Left lung (tissue), 10 donors: ENCODE data around the gene XXYLT1. TPM values are rescaled to one million over a fixed set of nuclear protein-coding genes. Genes with fewer than 3 reads are reported as not detected.

Source experiments
- ATAC-seq: fragments of 200-7000 bp; cut with Tn5 transposase; one replicate; pipeline ENCODE4 v1.9.1; 2020; ENCODE audit warnings: moderate library complexity
- DNase-seq, 4 donors: peaks; one replicate each; pipeline ENCODE4 v3.0.0-alpha.2; 2013 to 2020
- H3K27ac ChIP-seq, 2 donors: fragments of 200-600 bp; sonication (generic) in 1 of 2; one replicate each; pipeline versions ENCODE4 v1.5.0 to v1.8.0; 2020 to 2021
- H3K27me3 ChIP-seq, 2 donors: fragments of 200-600 bp; sonication (generic) in 1 of 2; one replicate each; pipeline versions ENCODE4 v1.5.0 to v1.8.0; 2020 to 2021
- H3K36me3 ChIP-seq, 2 donors: fragments of 200-600 bp; sonication (generic) in 1 of 2; one replicate each; pipeline versions ENCODE4 v1.5.0 to v1.8.0; 2020 to 2021
- H3K4me1 ChIP-seq, 2 donors: fragments of 200-600 bp; one replicate each; pipeline ENCODE4 v1.8.0; 2021
- H3K4me3 ChIP-seq, 2 donors: fragments of 200-600 bp; sonication (generic) in 1 of 2; one replicate each; pipeline versions ENCODE4 v1.5.0 to v1.8.0; 2020 to 2021; ENCODE audit warnings: mild to moderate bottlenecking in 1 of 2
- H3K9me3 ChIP-seq, 2 donors: fragments of 200-600 bp; sonication (generic) in 1 of 2; one replicate each; pipeline versions ENCODE4 v1.5.0 to v1.8.0; 2020 to 2021
- CTCF ChIP-seq, 2 donors: fragments of 200-600 bp; sonication (generic) in 1 of 2; IDR thresholded peaks; one replicate each; pipeline versions ENCODE4 v1.5.0 to v1.8.0; 2021; ENCODE audit warnings: antibody characterized with exemption in 2 of 2
- intact Hi-C, 2 donors: fragments of 100-400 bp; cut with DNase I; formaldehyde crosslinking; loops; one replicate each; pipeline versions ENCODE4 v1.11.2 to v1.14.2; 2022
- polyA plus RNA-seq, 6 donors: library from polyadenylated mRNA; unstranded; fragments of 120-200 nt; gene quantifications; one replicate each; pipeline ENCODE4 v1.2.1, GENCODE V29; 2013; ENCODE audit not compliant: insufficient read length in 6 of 6
- total RNA-seq, 2 donors: library from RNA; stranded (reverse); fragmentation: NEBNext Ultra II Directional; extraction: Animal tissue kit (Norgen Biotek cat#: 25700); gene quantifications; one replicate each; pipeline ENCODE4 v1.2.1, GENCODE V29; 2021
- donor health status: DM: no; HTN: yes; CAD: no.
- donor health status: DM: no; HTN: no; CAD: no.

The XXYLT1 gene
- total and polyA plus RNA-seq, 8 donors, result 11.3 to 31.1 (median 25.5) TPM

- ATAC-seq (no peak), DNase-seq (peak in 2 of 4 donors; percentile 32 to 58)
- no peak overlapping the region for H3K4me3 ChIP-seq
- intact Hi-C loops, result no loop called here
- TF ChIP-seq CTCF (IDR thresholded peaks at IDR 0.05), result no peak
- H3K27me3 ChIP-seq, result no peaks in the 10 kb centered on the region
- no peaks in the 10 kb centered on the region for H3K36me3 ChIP-seq
- peaks cover 0 to 5% of the 10 kb centered on the region in 2 donors for H3K9me3 ChIP-seq
- H3K27ac ChIP-seq, result no peak overlapping the region
- H3K4me1 ChIP-seq, result peaks cover 0 to 14% of the 10 kb centered on the region in 2 donors
Measured at GRCh38 chr3:195240171-195240701, 30.7 kb downstream of the XXYLT1 start.

- intact Hi-C loops, result no loop called here
- no peak for TF ChIP-seq CTCF (IDR thresholded peaks at IDR 0.05)
- no peak overlapping the region for H3K4me3 ChIP-seq
Measured at GRCh38 chr3:195239121-195239520, 31.8 kb downstream of the XXYLT1 start.

GRCh38 chr3:195238586-195239118 is 32.3 kb downstream of the XXYLT1 start:
- no peak for TF ChIP-seq CTCF (IDR thresholded peaks at IDR 0.05)
- intact Hi-C loops, result no loop called here
- Histone ChIP-seq H3K4me3 (no peak overlapping the region), H3K27me3 (no peaks in the 10 kb centered on the region), H3K4me1 (peaks cover 0 to 14% of the 10 kb centered on the region in 2 donors), H3K27ac (peak overlapping the region; percentile 4 to 48), H3K36me3 (no peaks in the 10 kb centered on the region), H3K9me3 (peaks cover 0 to 5% of the 10 kb centered on the region in 2 donors)
- DNase-seq (peak in 2 of 4 donors; percentile 22 to 61), ATAC-seq (peak; percentile 51)

More at GRCh38 chr3:195239121-195239520, 31.8 kb downstream of the XXYLT1 start:
- no peaks in the 10 kb centered on the region for H3K27me3 ChIP-seq
- peaks cover 0 to 5% of the 10 kb centered on the region in 2 donors for H3K9me3 ChIP-seq
- no peak for ATAC-seq
- peak overlapping the region; percentile 4 to 48 for H3K27ac ChIP-seq
- H3K36me3 ChIP-seq, result no peaks in the 10 kb centered on the region
- peaks cover 0 to 14% of the 10 kb centered on the region in 2 donors for H3K4me1 ChIP-seq
- DNase-seq, result peak in 1 of 4 donors; percentile 21

GRCh38 chr3:195238081-195238571 is 32.8 kb downstream of the XXYLT1 start:
- no peak for ATAC-seq

More at GRCh38 chr3:195238081-195238571, 32.8 kb downstream of the XXYLT1 start:
- Histone ChIP-seq H3K36me3 (no peaks in the 10 kb centered on the region), H3K27me3 (no peaks in the 10 kb centered on the region), H3K27ac (peak overlapping the region; percentile 4 to 48), H3K9me3 (peaks cover 0 to 5% of the 10 kb centered on the region in 2 donors), H3K4me3 (no peak overlapping the region), H3K4me1 (peaks cover 0 to 14% of the 10 kb centered on the region in 2 donors)
- intact Hi-C loops, result no loop called here
- no peak for TF ChIP-seq CTCF (IDR thresholded peaks at IDR 0.05)
- peak in 2 of 4 donors; percentile 8 to 36 for DNase-seq
